ENCODE results near the gene CREB5.

DNA sequence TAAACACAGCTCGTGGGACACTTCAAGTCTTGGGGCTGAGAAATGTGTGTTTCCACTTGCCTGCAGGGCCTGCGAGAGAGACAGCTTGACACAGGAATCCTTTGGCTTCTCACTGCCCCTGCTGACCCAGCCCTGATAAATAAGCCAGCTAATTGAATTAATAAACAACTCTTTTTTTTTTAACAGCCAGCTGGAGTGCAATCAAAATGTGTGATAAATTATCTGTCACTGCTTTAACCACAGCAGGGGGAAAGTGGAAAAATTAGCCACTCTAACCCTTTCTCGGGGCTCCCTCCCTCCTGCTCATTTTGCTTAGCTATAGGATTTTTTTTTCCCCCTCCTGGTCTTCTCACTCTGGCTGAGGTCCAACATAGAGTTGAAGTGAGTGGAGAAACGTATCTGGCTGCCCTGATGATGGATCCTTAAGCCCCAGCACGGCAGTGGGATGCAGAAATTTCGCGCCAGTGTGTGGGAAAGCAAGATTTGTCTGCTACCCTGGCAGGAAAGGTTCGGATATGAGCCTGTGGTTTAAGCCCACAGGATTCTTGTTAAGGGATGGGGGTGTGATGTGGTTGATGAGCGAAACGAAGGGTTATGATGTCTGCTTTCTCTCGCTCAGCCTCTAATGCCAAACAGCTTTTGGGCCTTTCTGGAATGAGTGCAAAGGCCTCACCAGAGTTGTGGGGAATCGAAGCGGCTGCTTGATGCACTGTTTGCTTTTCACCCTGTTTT, 372.0 kb downstream of the CREB5 start:
- TF ChIP-seq, protein P1, sequence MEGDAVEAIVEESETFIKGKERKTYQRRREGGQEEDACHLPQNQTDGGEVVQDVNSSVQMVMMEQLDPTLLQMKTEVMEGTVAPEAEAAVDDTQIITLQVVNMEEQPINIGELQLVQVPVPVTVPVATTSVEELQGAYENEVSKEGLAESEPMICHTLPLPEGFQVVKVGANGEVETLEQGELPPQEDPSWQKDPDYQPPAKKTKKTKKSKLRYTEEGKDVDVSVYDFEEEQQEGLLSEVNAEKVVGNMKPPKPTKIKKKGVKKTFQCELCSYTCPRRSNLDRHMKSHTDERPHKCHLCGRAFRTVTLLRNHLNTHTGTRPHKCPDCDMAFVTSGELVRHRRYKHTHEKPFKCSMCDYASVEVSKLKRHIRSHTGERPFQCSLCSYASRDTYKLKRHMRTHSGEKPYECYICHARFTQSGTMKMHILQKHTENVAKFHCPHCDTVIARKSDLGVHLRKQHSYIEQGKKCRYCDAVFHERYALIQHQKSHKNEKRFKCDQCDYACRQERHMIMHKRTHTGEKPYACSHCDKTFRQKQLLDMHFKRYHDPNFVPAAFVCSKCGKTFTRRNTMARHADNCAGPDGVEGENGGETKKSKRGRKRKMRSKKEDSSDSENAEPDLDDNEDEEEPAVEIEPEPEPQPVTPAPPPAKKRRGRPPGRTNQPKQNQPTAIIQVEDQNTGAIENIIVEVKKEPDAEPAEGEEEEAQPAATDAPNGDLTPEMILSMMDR (IDR thresholded peaks at IDR 0.05), result no peak
- TF ChIP-seq POLR2AphosphoS5 (IDR thresholded peaks at IDR 0.05), result no peak

Data from breast epithelium (tissue), 3 donors.